ENCODE data around the gene CREBL2.
"Not testable (repeated sequence)": the region's sequence is repeated elsewhere in the genome, so short reads cannot be mapped to it uniquely, and the experiment has no call there.

Gene CREBL2

GRCh38 chr12:12630850-12631249 lies 19.2 kb downstream of the CREBL2 start:
- DNase-seq (ENCODE audit: low spot score) (no peak), ATAC-seq (ENCODE audit: low read depth) (no peak)
- H3K36me3 ChIP-seq (ENCODE audit: low read depth) = no peaks in the 10 kb centered on the region
- no peak overlapping the region for H3K4me3 ChIP-seq (ENCODE audit: severe bottlenecking)
- no peaks in the 10 kb centered on the region for H3K27me3 ChIP-seq (ENCODE audit: insufficient read depth, poor library complexity, severe bottlenecking)
- no peaks in the 10 kb centered on the region for H3K4me1 ChIP-seq (ENCODE audit: insufficient read depth, poor library complexity, severe bottlenecking)
- H3K9me3 ChIP-seq (ENCODE audit: severe bottlenecking) = no peaks in the 10 kb centered on the region
- no peak for TF ChIP-seq CTCF (IDR thresholded peaks at IDR 0.05; ENCODE audit: poor library complexity, severe bottlenecking)
- H3K27ac ChIP-seq (ENCODE audit: poor library complexity, severe bottlenecking) = no peak overlapping the region

- ATAC-seq (ENCODE audit: low read depth) (no peak), DNase-seq (ENCODE audit: low spot score) (no peak)
- Histone ChIP-seq H3K9me3 (ENCODE audit: severe bottlenecking) (no peaks in the 10 kb centered on the region), H3K4me1 (ENCODE audit: insufficient read depth, poor library complexity, severe bottlenecking) (no peaks in the 10 kb centered on the region), H3K36me3 (ENCODE audit: low read depth) (no peaks in the 10 kb centered on the region), H3K4me3 (ENCODE audit: severe bottlenecking) (no peak overlapping the region), H3K27ac (ENCODE audit: poor library complexity, severe bottlenecking) (no peak overlapping the region), H3K27me3 (ENCODE audit: insufficient read depth, poor library complexity, severe bottlenecking) (no peaks in the 10 kb centered on the region)
- no peak for TF ChIP-seq CTCF (IDR thresholded peaks at IDR 0.05; ENCODE audit: poor library complexity, severe bottlenecking)
Measured at GRCh38 chr12:12635651-12636050, 24.0 kb downstream of the CREBL2 start.

- no peak for ATAC-seq (ENCODE audit: low read depth)
- H3K4me3 ChIP-seq (ENCODE audit: severe bottlenecking) = no peak overlapping the region
- H3K27me3 ChIP-seq (ENCODE audit: insufficient read depth, poor library complexity, severe bottlenecking) = no peaks in the 10 kb centered on the region
- no peaks in the 10 kb centered on the region for H3K36me3 ChIP-seq (ENCODE audit: low read depth)
- no peak for DNase-seq (ENCODE audit: low spot score)
- no peaks in the 10 kb centered on the region for H3K9me3 ChIP-seq (ENCODE audit: severe bottlenecking)
- TF ChIP-seq CTCF (IDR thresholded peaks at IDR 0.05; ENCODE audit: poor library complexity, severe bottlenecking) = no peak
- H3K4me1 ChIP-seq (ENCODE audit: insufficient read depth, poor library complexity, severe bottlenecking) = no peaks in the 10 kb centered on the region
- no peak overlapping the region for H3K27ac ChIP-seq (ENCODE audit: poor library complexity, severe bottlenecking)
Measured at GRCh38 chr12:12636641-12637040, 25.0 kb downstream of the CREBL2 start.

GRCh38 chr12:12639995-12640394 lies 28.3 kb downstream of the CREBL2 start:
- H3K9me3 ChIP-seq (ENCODE audit: severe bottlenecking); ATAC-seq (ENCODE audit: low read depth); H3K4me1 ChIP-seq (ENCODE audit: insufficient read depth, poor library complexity, severe bottlenecking); H3K27me3 ChIP-seq (ENCODE audit: insufficient read depth, poor library complexity, severe bottlenecking); DNase-seq (ENCODE audit: low spot score); H3K36me3 ChIP-seq (ENCODE audit: low read depth); H3K4me3 ChIP-seq (ENCODE audit: severe bottlenecking); H3K27ac ChIP-seq (ENCODE audit: poor library complexity, severe bottlenecking): not testable (repeated sequence)

- TF ChIP-seq CTCF (IDR thresholded peaks at IDR 0.05; ENCODE audit: poor library complexity, severe bottlenecking) = no peak
- H3K9me3 ChIP-seq (ENCODE audit: severe bottlenecking) = no peaks in the 10 kb centered on the region
Measured at GRCh38 chr12:12641650-12642049, 30.0 kb downstream of the CREBL2 start.

More at GRCh38 chr12:12641650-12642049, 30.0 kb downstream of the CREBL2 start:
- no peak for DNase-seq (ENCODE audit: low spot score)
- no peak for ATAC-seq (ENCODE audit: low read depth)
- Histone ChIP-seq H3K27me3 (ENCODE audit: insufficient read depth, poor library complexity, severe bottlenecking) (no peaks in the 10 kb centered on the region), H3K27ac (ENCODE audit: poor library complexity, severe bottlenecking) (no peak overlapping the region), H3K4me1 (ENCODE audit: insufficient read depth, poor library complexity, severe bottlenecking) (no peaks in the 10 kb centered on the region), H3K4me3 (ENCODE audit: severe bottlenecking) (no peak overlapping the region), H3K36me3 (ENCODE audit: low read depth) (no peaks in the 10 kb centered on the region)
